CD4-positive, CD25-positive, alpha-beta regulatory T cell (primary cell): Measurements from ENCODE around the gene GALNT10. TPM values are rescaled to one million over a fixed set of nuclear protein-coding genes. Genes with fewer than 3 reads are reported as not detected.

Source experiments
- ATAC-seq, 2 donors: fragments of 150-1000 bp; cut with Tn5 transposase; one replicate each; pipeline ENCODE4 v1.10.0; 2021; ENCODE audit warnings: low read depth in 2 of 2, moderate number of reproducible peaks in 2 of 2, moderate library complexity in 1 of 2
- DNase-seq, 3 donors: peaks; one replicate each; pipeline versions ENCODE4 v3.0.0 to v3.0.0-alpha.2; 2012 to 2022; ENCODE audit warnings: mixed read lengths in 1 of 3
- H3K27ac ChIP-seq: one replicate; pipeline ENCODE4 v1.7.0; 2013; ENCODE audit warnings: mild to moderate bottlenecking, low read length; ENCODE audit not compliant: insufficient read depth, poor library complexity, severe bottlenecking
- H3K27me3 ChIP-seq: one replicate; pipeline ENCODE4 v1.7.0; 2013; ENCODE audit warnings: low read length; ENCODE audit not compliant: control insufficient read depth, insufficient read depth
- H3K36me3 ChIP-seq: one replicate; pipeline ENCODE4 v1.7.0; 2013; ENCODE audit warnings: mild to moderate bottlenecking, low read length, moderate library complexity; ENCODE audit not compliant: control insufficient read depth, insufficient read depth
- H3K4me1 ChIP-seq: 2 replicates; pipeline ENCODE4 v1.7.0; 2013; ENCODE audit warnings: mild to moderate bottlenecking, low read length; ENCODE audit not compliant: insufficient read depth, control insufficient read depth, poor library complexity, severe bottlenecking
- H3K4me3 ChIP-seq: one replicate; pipeline ENCODE4 v1.7.0; 2013; ENCODE audit warnings: low read depth, mild to moderate bottlenecking, low read length, moderate library complexity
- H3K9me3 ChIP-seq, 2 experiments: 1 replicate in 1 of 2; 2 replicates in 1 of 2; pipeline ENCODE4 v1.7.0; 2013; ENCODE audit warnings: low read length in 2 of 2, mild to moderate bottlenecking in 1 of 2, moderate library complexity in 1 of 2; ENCODE audit not compliant: control insufficient read depth in 2 of 2
- H3K27ac Mint-ChIP-seq, 3 donors: one replicate each; pipeline ENCODE4 v1.8.0; 2020 to 2022; ENCODE audit warnings: mild to moderate bottlenecking in 3 of 3, mixed read lengths in 3 of 3, moderate library complexity in 2 of 3
- H3K27me3 Mint-ChIP-seq: one replicate; pipeline ENCODE4 v1.8.0; 2022; ENCODE audit warnings: mild to moderate bottlenecking, mixed read lengths
- H3K36me3 Mint-ChIP-seq: one replicate; pipeline ENCODE4 v1.8.0; 2020; ENCODE audit warnings: mixed read lengths
- H3K4me1 Mint-ChIP-seq, 4 donors: one replicate each; pipeline ENCODE4 v1.8.0; 2020 to 2022; ENCODE audit warnings: mixed read lengths in 4 of 4, mild to moderate bottlenecking in 1 of 4
- H3K4me3 Mint-ChIP-seq, 4 donors: one replicate each; pipeline ENCODE4 v1.8.0; 2020 to 2022; ENCODE audit warnings: mild to moderate bottlenecking in 4 of 4, mixed read lengths in 4 of 4, moderate library complexity in 3 of 4
- H3K9me3 Mint-ChIP-seq, 7 donors: one replicate each; pipeline ENCODE4 v1.8.0; 2020 to 2022; ENCODE audit warnings: mixed read lengths in 7 of 7, mild to moderate bottlenecking in 3 of 7, moderate library complexity in 2 of 7
- polyA plus RNA-seq, 4 donors: library from polyadenylated mRNA; unstranded; fragments of 300-500 nt; fragmentation: Illumina TruSeq; gene quantifications; one replicate each; pipeline ENCODE4 v1.2.3, GENCODE V29; 2021
- total RNA-seq: library from RNA; stranded (reverse); gene quantifications from one replicate; pipeline ENCODE4 v1.2.3, GENCODE V29; 2022

GALNT10 gene
- total and polyA plus RNA-seq, 5 donors from 2014 or later: 8.4 to 43.4 (median 15.9) TPM

DNA sequence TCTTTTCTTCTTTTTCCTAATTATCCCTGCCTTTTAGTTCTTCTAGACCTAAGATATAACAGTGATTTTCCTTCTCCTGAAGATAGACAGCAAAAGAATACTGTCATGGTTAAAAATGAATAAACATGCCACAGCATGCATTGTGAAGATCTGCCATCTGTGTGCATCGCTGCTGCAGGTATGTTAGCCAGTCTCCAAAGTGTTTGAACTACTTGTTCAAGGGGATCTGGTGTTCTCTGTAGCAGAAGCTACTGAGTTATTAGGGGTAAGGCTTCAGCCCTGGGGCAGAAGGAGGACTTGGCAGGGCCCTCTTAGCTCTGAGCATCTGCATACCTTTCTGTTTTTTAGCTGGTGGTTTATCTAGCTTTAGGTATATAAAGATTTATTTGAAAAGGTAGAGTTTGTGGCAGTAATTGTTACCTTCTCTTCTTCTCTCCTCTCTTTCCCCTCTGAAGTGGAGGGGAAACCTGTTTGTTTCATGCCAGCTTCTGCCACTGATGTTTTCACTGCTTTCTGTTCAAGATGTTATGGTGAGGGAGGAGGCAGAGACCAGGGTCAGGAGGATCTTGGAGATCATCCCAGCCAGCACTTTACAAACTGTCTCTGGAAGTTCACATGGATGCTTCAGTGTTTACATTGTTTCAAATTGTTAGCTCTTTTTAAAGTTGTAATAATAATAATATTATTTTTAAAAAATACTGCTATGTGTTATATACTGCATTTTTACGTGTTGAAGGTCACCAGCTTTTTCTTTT, 25.2 kb downstream of the GALNT10 start:
- H3K4me1 ChIP-seq: peaks cover 9% of the 10 kb centered on the region
- H3K36me3 ChIP-seq: peaks cover 13% of the 10 kb centered on the region
- H3K4me1 Mint-ChIP-seq: peaks cover 16 to 37% (median 28%) of the 10 kb centered on the region in 4 donors
- DNase-seq (no peak), ATAC-seq (no peak)
- H3K27ac Mint-ChIP-seq: peak overlapping the region in 1 of 3 donors; percentile 58
- H3K4me3 ChIP-seq: no peak overlapping the region
- H3K27me3 ChIP-seq: no peaks in the 10 kb centered on the region
- H3K4me3 Mint-ChIP-seq: no peak overlapping the region
- peaks cover 8% of the 10 kb centered on the region for H3K36me3 Mint-ChIP-seq
- H3K27me3 Mint-ChIP-seq: no peaks in the 10 kb centered on the region
- no peak overlapping the region for H3K27ac ChIP-seq
- no peaks in the 10 kb centered on the region for H3K9me3 ChIP-seq
- H3K9me3 Mint-ChIP-seq: no peaks in the 10 kb centered on the region

DNA sequence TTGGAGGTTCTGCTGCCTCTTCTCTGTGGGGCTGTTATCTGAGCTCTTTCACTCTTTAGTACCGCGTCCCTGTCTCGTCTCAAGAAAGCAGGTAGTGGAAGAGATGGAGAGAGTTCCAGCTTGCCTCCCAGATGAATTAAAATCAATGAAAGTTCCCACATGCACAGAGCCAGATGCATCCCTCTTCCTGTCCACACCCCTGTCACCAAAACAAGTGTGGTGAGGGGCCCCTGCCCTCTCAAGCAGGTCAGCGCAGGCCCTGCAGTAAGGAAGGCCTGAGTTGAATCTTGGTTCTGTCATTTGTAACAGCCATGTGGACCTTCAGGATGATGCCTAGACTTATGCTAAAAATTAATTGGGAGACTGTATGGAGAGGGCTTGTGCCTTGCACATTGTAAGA, 26.9 kb downstream of the GALNT10 start:
- peaks cover 26 to 52% (median 34%) of the 10 kb centered on the region in 4 donors for H3K4me1 Mint-ChIP-seq

DNA sequence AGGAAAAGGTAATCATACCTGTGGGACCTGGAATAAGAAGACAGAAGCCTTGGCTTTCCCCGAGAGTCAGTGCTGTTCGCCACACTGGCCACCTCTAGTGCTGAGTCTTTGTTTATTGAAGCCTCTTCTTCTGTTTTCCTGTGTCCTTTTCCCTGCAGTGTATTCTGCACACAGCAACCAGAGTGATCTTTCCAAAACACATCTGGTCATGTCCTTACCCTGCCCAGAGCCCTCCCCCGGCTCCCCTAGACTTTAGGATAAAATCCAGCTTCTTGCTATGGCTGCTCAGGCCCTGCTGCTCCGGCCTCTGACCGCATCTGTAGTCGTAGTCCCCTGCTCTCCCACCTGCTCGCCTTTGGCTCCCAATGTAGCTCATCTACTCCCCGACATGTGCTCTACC, 28.3 kb downstream of the GALNT10 start:
- H3K27ac Mint-ChIP-seq: peak overlapping the region; percentile 77 to 93 (median 81)
- Histone ChIP-seq H3K4me3 (no peak overlapping the region), H3K9me3 (no peaks in the 10 kb centered on the region), H3K36me3 (peaks cover 4% of the 10 kb centered on the region), H3K27ac (no peak overlapping the region), H3K27me3 (no peaks in the 10 kb centered on the region), H3K4me1 (peaks cover 24% of the 10 kb centered on the region)
- H3K4me3 Mint-ChIP-seq: no peak overlapping the region
- H3K27me3 Mint-ChIP-seq: no peaks in the 10 kb centered on the region
- H3K9me3 Mint-ChIP-seq: no peaks in the 10 kb centered on the region
- ATAC-seq (no peak), DNase-seq (no peak)
- peaks cover 26 to 56% (median 38%) of the 10 kb centered on the region in 4 donors for H3K4me1 Mint-ChIP-seq
- peaks cover 8% of the 10 kb centered on the region for H3K36me3 Mint-ChIP-seq

More for the DNA sequence above, 26.9 kb downstream of the GALNT10 start:
- no peaks in the 10 kb centered on the region for H3K9me3 Mint-ChIP-seq
- peaks cover 6% of the 10 kb centered on the region for H3K36me3 ChIP-seq
- no peak overlapping the region for H3K27ac ChIP-seq
- H3K4me1 ChIP-seq: peaks cover 24% of the 10 kb centered on the region
- no peak overlapping the region for H3K4me3 ChIP-seq
- no peak overlapping the region for H3K4me3 Mint-ChIP-seq
- peak overlapping the region; percentile 41 to 65 (median 52) for H3K27ac Mint-ChIP-seq
- ATAC-seq: no peak
- peaks cover 8% of the 10 kb centered on the region for H3K36me3 Mint-ChIP-seq
- no peak for DNase-seq
- H3K27me3 Mint-ChIP-seq: no peaks in the 10 kb centered on the region
- H3K27me3 ChIP-seq: no peaks in the 10 kb centered on the region
- no peaks in the 10 kb centered on the region for H3K9me3 ChIP-seq

DNA sequence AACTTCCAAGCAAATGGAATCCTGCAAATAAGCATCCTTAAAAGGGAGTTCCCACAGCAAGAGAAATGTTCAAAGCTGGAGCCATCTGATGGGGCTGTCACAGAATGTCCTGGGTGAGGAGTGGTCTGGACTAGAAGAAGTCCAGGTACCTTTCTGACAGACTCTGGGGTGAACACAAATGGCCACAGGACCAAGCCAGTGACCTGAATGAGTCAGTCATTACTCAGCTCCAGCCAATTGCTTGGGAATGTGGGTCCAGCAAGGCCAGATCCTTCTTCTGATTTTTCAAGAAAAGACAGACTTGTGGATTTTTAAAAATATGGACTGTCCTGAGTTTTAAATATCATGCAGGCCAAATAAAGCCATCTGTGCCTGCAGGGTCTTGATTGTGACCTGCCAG, 30.1 kb downstream of the GALNT10 start:
- H3K36me3 Mint-ChIP-seq: peaks cover 9% of the 10 kb centered on the region
- H3K4me1 ChIP-seq: peaks cover 24% of the 10 kb centered on the region
- no peaks in the 10 kb centered on the region for H3K27me3 Mint-ChIP-seq
- no peak overlapping the region for H3K27ac ChIP-seq
- no peaks in the 10 kb centered on the region for H3K27me3 ChIP-seq
- H3K36me3 ChIP-seq: peaks cover 6% of the 10 kb centered on the region
- H3K4me3 Mint-ChIP-seq: no peak overlapping the region
- peak overlapping the region in 1 of 3 donors; percentile 85 for H3K27ac Mint-ChIP-seq
- no peaks in the 10 kb centered on the region for H3K9me3 ChIP-seq
- DNase-seq (no peak), ATAC-seq (no peak)
- H3K4me3 ChIP-seq: no peak overlapping the region
- peaks cover 23 to 44% (median 32%) of the 10 kb centered on the region in 4 donors for H3K4me1 Mint-ChIP-seq
- peaks cover 0 to 2% (median 0%) of the 10 kb centered on the region in 7 donors for H3K9me3 Mint-ChIP-seq

DNA sequence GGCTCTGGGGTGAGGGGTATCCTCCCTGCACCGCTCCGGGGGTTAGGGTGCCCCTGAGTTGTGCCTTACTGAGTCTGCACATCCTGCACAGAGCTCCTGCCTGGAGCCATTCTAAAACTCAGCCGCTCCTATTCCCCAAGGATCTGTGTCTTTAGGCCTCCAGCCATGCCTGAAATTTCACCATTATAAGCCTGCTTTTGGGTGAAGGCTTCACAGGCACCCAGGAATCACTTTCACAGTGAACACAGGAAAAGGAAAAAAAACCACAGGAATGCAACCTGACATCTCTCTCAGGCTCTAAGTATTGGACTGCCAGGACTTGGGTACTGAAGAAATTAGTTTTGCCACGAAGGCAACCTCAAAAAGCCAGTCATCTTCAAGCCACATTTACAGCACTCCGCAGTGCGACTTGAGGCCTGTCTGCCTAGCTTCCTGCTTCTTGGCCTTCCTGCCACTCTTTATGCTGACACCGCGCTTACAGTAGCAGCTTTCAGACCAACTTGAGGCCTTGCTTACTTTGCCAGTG, 30.9 kb downstream of the GALNT10 start:
- DNase-seq (peak; percentile 10 to 72 (median 45)), ATAC-seq (peak; percentile 95 to 98)
- Mint-ChIP-seq H3K9me3 (peaks cover 0 to 2% (median 0%) of the 10 kb centered on the region in 7 donors), H3K36me3 (peaks cover 14% of the 10 kb centered on the region), H3K27me3 (no peaks in the 10 kb centered on the region), H3K27ac (peak overlapping the region; percentile 85 to 91 (median 89)), H3K4me3 (no peak overlapping the region), H3K4me1 (peaks cover 19 to 41% (median 28%) of the 10 kb centered on the region in 4 donors)
- Histone ChIP-seq H3K27ac (peak overlapping the region; percentile 60), H3K4me1 (peaks cover 24% of the 10 kb centered on the region), H3K4me3 (peak overlapping the region; percentile 26), H3K9me3 (no peaks in the 10 kb centered on the region), H3K36me3 (peaks cover 9% of the 10 kb centered on the region), H3K27me3 (no peaks in the 10 kb centered on the region)

DNA sequence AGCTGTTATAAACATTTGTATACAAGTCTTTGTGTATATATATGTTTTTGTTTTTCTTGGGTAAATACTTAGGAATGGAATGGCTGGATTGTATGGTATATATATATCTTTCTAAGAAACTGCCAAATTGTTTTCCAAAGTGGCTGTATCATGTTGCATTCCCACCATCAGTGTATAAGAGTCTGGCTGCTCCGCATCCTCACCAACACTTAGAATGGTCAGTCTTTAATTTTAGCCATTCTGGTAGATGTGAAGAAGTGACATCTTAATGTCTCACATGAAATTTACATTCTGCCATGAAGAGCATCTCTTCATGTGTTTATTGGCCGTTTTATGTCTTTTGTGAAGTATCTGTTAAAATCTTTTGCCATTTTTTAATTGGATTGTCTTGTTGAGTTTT, 31.9 kb downstream of the GALNT10 start:
- no peaks in the 10 kb centered on the region for H3K27me3 ChIP-seq
- Mint-ChIP-seq H3K9me3 (peaks cover 0 to 9% (median 0%) of the 10 kb centered on the region in 7 donors), H3K36me3 (peaks cover 24% of the 10 kb centered on the region), H3K27ac (peak overlapping the region in 2 of 3 donors; percentile 85 to 89), H3K4me1 (peaks cover 15 to 33% (median 23%) of the 10 kb centered on the region in 4 donors), H3K27me3 (no peaks in the 10 kb centered on the region), H3K4me3 (no peak overlapping the region)
- peak overlapping the region; percentile 60 for H3K27ac ChIP-seq
- ATAC-seq (no peak), DNase-seq (no peak)
- H3K36me3 ChIP-seq: peaks cover 10% of the 10 kb centered on the region
- H3K9me3 ChIP-seq: peaks cover 7 to 8% of the 10 kb centered on the region in 2 experiments
- peaks cover 17% of the 10 kb centered on the region for H3K4me1 ChIP-seq
- no peak overlapping the region for H3K4me3 ChIP-seq

DNA sequence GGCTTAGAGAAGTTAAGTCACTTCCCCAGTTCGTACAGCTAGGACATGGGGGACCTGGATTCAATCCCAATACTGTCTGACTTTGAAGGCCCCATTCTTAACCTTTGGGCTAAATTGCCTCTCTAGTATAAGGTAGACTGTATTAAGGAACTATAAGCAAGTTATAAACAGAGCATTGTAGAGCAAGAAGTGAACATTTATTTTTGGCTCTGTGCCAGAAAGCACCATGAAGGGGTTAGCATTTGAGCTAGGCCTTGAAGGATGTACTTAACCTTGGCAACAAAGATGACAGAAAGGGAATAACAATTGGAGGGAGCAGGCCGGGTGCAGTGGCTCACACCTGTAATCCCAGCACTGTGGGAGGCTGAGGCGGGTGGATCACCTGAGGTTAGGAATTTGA, 32.8 kb downstream of the GALNT10 start:
- H3K36me3 Mint-ChIP-seq: peaks cover 32% of the 10 kb centered on the region
- no peaks in the 10 kb centered on the region for H3K27me3 Mint-ChIP-seq
- no peak overlapping the region for H3K27ac ChIP-seq
- H3K27ac Mint-ChIP-seq: no peak overlapping the region
- ATAC-seq: no peak
- H3K4me1 Mint-ChIP-seq: peaks cover 15 to 32% (median 25%) of the 10 kb centered on the region in 4 donors
- H3K9me3 Mint-ChIP-seq: peaks cover 0 to 16% (median 2%) of the 10 kb centered on the region in 7 donors
- H3K4me3 Mint-ChIP-seq: no peak overlapping the region
- H3K4me3 ChIP-seq: no peak overlapping the region
- peaks cover 8 to 9% of the 10 kb centered on the region in 2 experiments for H3K9me3 ChIP-seq
- peaks cover 10% of the 10 kb centered on the region for H3K36me3 ChIP-seq
- DNase-seq: no peak
- H3K27me3 ChIP-seq: no peaks in the 10 kb centered on the region
- H3K4me1 ChIP-seq: peaks cover 15% of the 10 kb centered on the region
